Mammary epithelial cell (primary cell): ENCODE results near the gene CREB5.

Experiments
- EZH2 ChIP-seq: IDR thresholded peaks from 2 replicates; pipeline ENCODE4 v1.6.1; 2012; ENCODE audit warnings: low read length, inconsistent platforms, borderline replicate concordance
- TF ChIP-seq, protein P1 (sequence below), 2 donors: IDR thresholded peaks in 1 of 2; conservative IDR thresholded peaks in 1 of 2; 2 replicates each; pipeline ENCODE4 v1.5.1; 2011 to 2012; ENCODE audit warnings: inconsistent platforms in 2 of 2, low read length in 2 of 2, mild to moderate bottlenecking in 2 of 2, control low read depth in 1 of 2, low read depth in 1 of 2; ENCODE audit not compliant: insufficient read depth in 1 of 2; ENCODE audit errors: extremely low read depth in 1 of 2

- TF ChIP-seq, protein P1, sequence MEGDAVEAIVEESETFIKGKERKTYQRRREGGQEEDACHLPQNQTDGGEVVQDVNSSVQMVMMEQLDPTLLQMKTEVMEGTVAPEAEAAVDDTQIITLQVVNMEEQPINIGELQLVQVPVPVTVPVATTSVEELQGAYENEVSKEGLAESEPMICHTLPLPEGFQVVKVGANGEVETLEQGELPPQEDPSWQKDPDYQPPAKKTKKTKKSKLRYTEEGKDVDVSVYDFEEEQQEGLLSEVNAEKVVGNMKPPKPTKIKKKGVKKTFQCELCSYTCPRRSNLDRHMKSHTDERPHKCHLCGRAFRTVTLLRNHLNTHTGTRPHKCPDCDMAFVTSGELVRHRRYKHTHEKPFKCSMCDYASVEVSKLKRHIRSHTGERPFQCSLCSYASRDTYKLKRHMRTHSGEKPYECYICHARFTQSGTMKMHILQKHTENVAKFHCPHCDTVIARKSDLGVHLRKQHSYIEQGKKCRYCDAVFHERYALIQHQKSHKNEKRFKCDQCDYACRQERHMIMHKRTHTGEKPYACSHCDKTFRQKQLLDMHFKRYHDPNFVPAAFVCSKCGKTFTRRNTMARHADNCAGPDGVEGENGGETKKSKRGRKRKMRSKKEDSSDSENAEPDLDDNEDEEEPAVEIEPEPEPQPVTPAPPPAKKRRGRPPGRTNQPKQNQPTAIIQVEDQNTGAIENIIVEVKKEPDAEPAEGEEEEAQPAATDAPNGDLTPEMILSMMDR (conservative IDR thresholded peaks at IDR 0.05 in 1 of 2, IDR thresholded peaks at IDR 0.05 in 1 of 2; ENCODE audit: extremely low read depth in 1 of 2, insufficient read depth in 1 of 2, low read depth in 1 of 2, low read length in 2 of 2): no peak
- TF ChIP-seq EZH2: no peak
Measured at GRCh38 chr7:28592861-28593260, 180.5 kb downstream of the CREB5 start.
